NCI-H2196 treated with DMSO at 0.1 percent for 48 hours (cell line): ENCODE data around the gene AGMO.

Experiments used
- DNase-seq: peaks from one replicate; lab custom pipeline; 2025; ENCODE audit not compliant: unreplicated experiment; lab: John Stamatoyannopoulos, UW

Gene AGMO

GRCh38 chr7:15504351-15504750, 57.5 kb downstream of the AGMO start:
- DNase-seq, result no peak

- no peak for DNase-seq
Observed at GRCh38 chr7:15503603-15504290, 58.1 kb downstream of the AGMO start.

GRCh38 chr7:15498465-15498864, 63.4 kb downstream of the AGMO start:
- DNase-seq, result no peak

- no peak for DNase-seq
Observed at GRCh38 chr7:15495170-15495569, 66.6 kb downstream of the AGMO start.

- no peak for DNase-seq
Observed at GRCh38 chr7:15494711-15495110, 67.1 kb downstream of the AGMO start.

- DNase-seq, result no peak
Observed at GRCh38 chr7:15491361-15491760, 70.5 kb downstream of the AGMO start.

- DNase-seq, result no peak
Observed at GRCh38 chr7:15490291-15490690, 71.5 kb downstream of the AGMO start.

- DNase-seq, result no peak
Observed at GRCh38 chr7:15489861-15490260, 72.0 kb downstream of the AGMO start.

GRCh38 chr7:15489383-15489782, 72.4 kb downstream of the AGMO start:
- DNase-seq, result no peak

GRCh38 chr7:15488401-15488800, 73.4 kb downstream of the AGMO start:
- no peak for DNase-seq

- DNase-seq, result no peak
Observed at GRCh38 chr7:15487896-15488295, 73.9 kb downstream of the AGMO start.

GRCh38 chr7:15485998-15486397, 75.8 kb downstream of the AGMO start:
- DNase-seq, result no peak

GRCh38 chr7:15485431-15485830, 76.4 kb downstream of the AGMO start:
- DNase-seq, result no peak

GRCh38 chr7:15481132-15481531, 80.7 kb downstream of the AGMO start:
- DNase-seq, result no peak

GRCh38 chr7:15478401-15478800, 83.4 kb downstream of the AGMO start:
- no peak for DNase-seq

- DNase-seq, result no peak
Observed at GRCh38 chr7:15476531-15476918, 85.3 kb downstream of the AGMO start.

- DNase-seq, result no peak
Observed at GRCh38 chr7:15475808-15476530, 85.8 kb downstream of the AGMO start.

- no peak for DNase-seq
Observed at GRCh38 chr7:15471669-15471950, 90.2 kb downstream of the AGMO start.

GRCh38 chr7:15470825-15471668, 90.8 kb downstream of the AGMO start:
- no peak for DNase-seq

GRCh38 chr7:15464667-15465121, 97.1 kb downstream of the AGMO start:
- DNase-seq, result no peak

GRCh38 chr7:15463801-15464666, 97.8 kb downstream of the AGMO start:
- no peak for DNase-seq
